DOHH2 (cell line): Measurements from ENCODE around the gene STAT1.

Experiments used
- H3F3A ChIP-seq: fragments of 200-600 bp; sonication (generic), shearing (Covaris generic); 2 replicates; pipeline ENCODE4 v1.6.0; 2016; ENCODE audit warnings: antibody characterized with exemption, mild to moderate bottlenecking; ENCODE audit not compliant: control insufficient read depth, insufficient read depth
- H3K27ac ChIP-seq: fragments of 200-600 bp; sonication (generic); 2 replicates; pipeline ENCODE4 v1.5.1; 2014; ENCODE audit warnings: low read depth, mild to moderate bottlenecking, low read length, moderate library complexity
- H3K27me3 ChIP-seq: fragments of 200-600 bp; sonication (generic); 2 replicates; pipeline ENCODE4 v1.6.1; 2014; ENCODE audit warnings: mild to moderate bottlenecking, low read length, mixed read lengths; ENCODE audit not compliant: control insufficient read depth
- H3K36me3 ChIP-seq: fragments of 200-600 bp; sonication (generic); 2 replicates; pipeline ENCODE4 v1.6.1; 2014; ENCODE audit warnings: mild to moderate bottlenecking, low read length, moderate library complexity, mixed read lengths; ENCODE audit not compliant: control insufficient read depth
- H3K4me1 ChIP-seq: fragments of 200-600 bp; sonication (generic); 2 replicates; pipeline ENCODE4 v1.6.1; 2014; ENCODE audit warnings: mild to moderate bottlenecking, low read length, mixed read lengths; ENCODE audit not compliant: control insufficient read depth
- H3K4me2 ChIP-seq: fragments of 200-600 bp; sonication (generic); 2 replicates; pipeline ENCODE4 v1.6.0; 2014; ENCODE audit warnings: mild to moderate bottlenecking, low read length, moderate library complexity
- H3K4me3 ChIP-seq: fragments of 200-600 bp; sonication (generic); 2 replicates; pipeline ENCODE4 v1.5.1; 2014; ENCODE audit warnings: mild to moderate bottlenecking, low read length, mixed read lengths
- H3K79me2 ChIP-seq: fragments of 200-600 bp; sonication (generic); 2 replicates; pipeline ENCODE4 v1.6.1; 2014; ENCODE audit warnings: mild to moderate bottlenecking, low read length, mixed read lengths; ENCODE audit not compliant: control insufficient read depth
- H3K9me2 ChIP-seq: fragments of 200-600 bp; sonication (generic); replicated peaks from 2 replicates; pipeline ENCODE4 v1.6.1; 2014; ENCODE audit warnings: mild to moderate bottlenecking, low read length, mixed read lengths; ENCODE audit not compliant: control insufficient read depth
- H3K9me3 ChIP-seq: fragments of 200-600 bp; sonication (generic); 2 replicates; pipeline ENCODE4 v1.6.1; 2014; ENCODE audit warnings: antibody characterized with exemption, low read length, mixed read lengths; ENCODE audit not compliant: control insufficient read depth, insufficient read depth
- H4K20me1 ChIP-seq: fragments of 200-600 bp; sonication (generic); 2 replicates; pipeline ENCODE4 v1.6.0; 2014; ENCODE audit warnings: low read depth, mild to moderate bottlenecking, antibody characterized with exemption, low read length, moderate library complexity; ENCODE audit not compliant: control insufficient read depth, insufficient read depth
- EZH2phosphoT487 ChIP-seq: fragments of 200-600 bp; sonication (generic); IDR thresholded peaks from 2 replicates; pipeline ENCODE4 v1.6.1; 2017; ENCODE audit warnings: borderline replicate concordance, mild to moderate bottlenecking, antibody characterized with exemption, low read length, moderate library complexity, mixed read lengths
- TF ChIP-seq, protein P1 (sequence below): fragments of 200-600 bp; sonication (generic); IDR thresholded peaks from one replicate; pipeline ENCODE4 v1.5.1; 2014; ENCODE audit warnings: antibody characterized with exemption, mild to moderate bottlenecking, low read depth, low read length; ENCODE audit not compliant: poor library complexity, severe bottlenecking

STAT1 gene

DNA sequence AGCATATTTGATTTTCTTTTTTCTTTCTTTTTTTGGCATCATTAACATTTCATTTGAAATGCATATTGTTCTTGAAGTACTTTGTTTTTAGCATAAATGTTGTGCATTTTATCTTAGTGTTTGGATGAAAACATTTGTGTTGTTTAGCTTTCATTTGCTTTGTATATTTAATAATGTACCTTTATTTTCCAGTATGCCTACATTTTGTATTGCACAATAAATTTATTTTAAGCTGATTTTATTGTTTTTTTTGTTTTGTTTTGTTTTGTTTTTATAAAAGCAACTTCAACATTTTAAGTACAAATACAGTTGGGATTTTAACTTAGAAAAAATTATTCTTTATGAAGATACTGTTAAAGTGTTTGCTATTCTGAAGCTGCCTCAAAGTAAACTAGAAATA lies 78.9 kb downstream of the STAT1 start:
- H3K27ac ChIP-seq, result no peak overlapping the region
- H3K9me3 ChIP-seq, result no peaks in the 10 kb centered on the region
- H3F3A ChIP-seq, result peaks cover 2% of the 10 kb centered on the region; the same call in 1 of the 2 replicates
- H3K36me3 ChIP-seq, result peaks cover 49% of the 10 kb centered on the region
- no peak overlapping the region for H3K4me2 ChIP-seq
- H3K4me3 ChIP-seq, result no peak overlapping the region
- H3K79me2 ChIP-seq, result no peaks in the 10 kb centered on the region
- no peaks in the 10 kb centered on the region for H3K9me2 ChIP-seq
- no peaks in the 10 kb centered on the region for H3K27me3 ChIP-seq
- no peaks in the 10 kb centered on the region for H4K20me1 ChIP-seq
- TF ChIP-seq EZH2phosphoT487, result no peak
- TF ChIP-seq, protein P1, sequence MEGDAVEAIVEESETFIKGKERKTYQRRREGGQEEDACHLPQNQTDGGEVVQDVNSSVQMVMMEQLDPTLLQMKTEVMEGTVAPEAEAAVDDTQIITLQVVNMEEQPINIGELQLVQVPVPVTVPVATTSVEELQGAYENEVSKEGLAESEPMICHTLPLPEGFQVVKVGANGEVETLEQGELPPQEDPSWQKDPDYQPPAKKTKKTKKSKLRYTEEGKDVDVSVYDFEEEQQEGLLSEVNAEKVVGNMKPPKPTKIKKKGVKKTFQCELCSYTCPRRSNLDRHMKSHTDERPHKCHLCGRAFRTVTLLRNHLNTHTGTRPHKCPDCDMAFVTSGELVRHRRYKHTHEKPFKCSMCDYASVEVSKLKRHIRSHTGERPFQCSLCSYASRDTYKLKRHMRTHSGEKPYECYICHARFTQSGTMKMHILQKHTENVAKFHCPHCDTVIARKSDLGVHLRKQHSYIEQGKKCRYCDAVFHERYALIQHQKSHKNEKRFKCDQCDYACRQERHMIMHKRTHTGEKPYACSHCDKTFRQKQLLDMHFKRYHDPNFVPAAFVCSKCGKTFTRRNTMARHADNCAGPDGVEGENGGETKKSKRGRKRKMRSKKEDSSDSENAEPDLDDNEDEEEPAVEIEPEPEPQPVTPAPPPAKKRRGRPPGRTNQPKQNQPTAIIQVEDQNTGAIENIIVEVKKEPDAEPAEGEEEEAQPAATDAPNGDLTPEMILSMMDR, result no peak
- peaks cover 24% of the 10 kb centered on the region for H3K4me1 ChIP-seq

DNA sequence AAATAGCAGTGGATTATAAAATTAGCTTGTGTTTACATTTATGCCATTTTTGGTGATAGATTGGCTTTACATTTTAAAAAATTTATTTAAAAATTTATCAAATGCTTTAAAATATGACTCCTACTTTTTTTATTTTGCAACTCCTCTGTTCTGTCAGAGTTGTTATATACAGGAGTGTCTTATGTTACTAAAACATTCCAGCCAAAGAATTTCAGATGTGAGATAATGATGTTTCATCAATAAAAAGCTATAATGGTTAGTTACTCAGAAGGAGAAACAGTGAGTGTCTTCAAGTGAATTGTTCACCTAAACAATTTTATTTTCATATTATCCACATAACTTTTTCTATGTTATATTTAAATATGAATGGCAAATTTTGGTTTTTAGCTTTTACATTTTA lies 80.6 kb downstream of the STAT1 start:
- no peaks in the 10 kb centered on the region for H3K9me2 ChIP-seq
- H3K9me3 ChIP-seq, result no peaks in the 10 kb centered on the region
- H3K4me2 ChIP-seq, result no peak overlapping the region
- no peaks in the 10 kb centered on the region for H4K20me1 ChIP-seq
- no peak for TF ChIP-seq EZH2phosphoT487
- TF ChIP-seq, protein P1, result no peak
- H3K27ac ChIP-seq, result no peak overlapping the region
- H3K79me2 ChIP-seq, result no peaks in the 10 kb centered on the region
- peaks cover 15% of the 10 kb centered on the region for H3K4me1 ChIP-seq
- H3K36me3 ChIP-seq, result peaks cover 58% of the 10 kb centered on the region
- no peaks in the 10 kb centered on the region for H3K27me3 ChIP-seq
- no peak overlapping the region for H3K4me3 ChIP-seq
- H3F3A ChIP-seq, result peaks cover 2% of the 10 kb centered on the region; the same call in 1 of the 2 replicates

DNA sequence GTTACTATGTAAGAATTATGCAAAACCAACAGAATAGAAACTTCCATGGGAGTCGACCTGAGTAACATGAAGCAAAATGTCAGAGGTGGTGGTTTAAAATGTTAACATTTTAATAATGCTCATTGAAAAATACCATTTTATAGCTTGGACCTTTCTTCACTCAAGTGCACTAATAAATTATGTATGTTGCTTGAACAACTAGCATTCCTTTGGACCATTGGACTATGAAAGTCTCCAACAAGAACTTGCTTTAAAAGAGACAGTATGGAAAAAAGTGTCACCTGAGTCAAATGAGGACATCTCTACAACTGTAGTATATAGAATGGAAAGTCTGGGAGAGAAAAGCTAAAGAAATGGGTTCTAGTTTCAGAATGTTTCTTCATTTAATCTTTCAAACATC lies 81.5 kb downstream of the STAT1 start:
- H3K27ac ChIP-seq, result no peak overlapping the region
- TF ChIP-seq, protein P1, result no peak
- no peak for TF ChIP-seq EZH2phosphoT487
- no peaks in the 10 kb centered on the region for H3K9me3 ChIP-seq
- H3K36me3 ChIP-seq, result peaks cover 64% of the 10 kb centered on the region
- no peaks in the 10 kb centered on the region for H4K20me1 ChIP-seq
- H3F3A ChIP-seq, result peaks cover 2% of the 10 kb centered on the region; the same call in 1 of the 2 replicates
- peaks cover 12% of the 10 kb centered on the region for H3K4me1 ChIP-seq
- no peaks in the 10 kb centered on the region for H3K79me2 ChIP-seq
- no peak overlapping the region for H3K4me3 ChIP-seq
- no peaks in the 10 kb centered on the region for H3K9me2 ChIP-seq
- no peaks in the 10 kb centered on the region for H3K27me3 ChIP-seq
- no peak overlapping the region for H3K4me2 ChIP-seq
